Lower leg skin (tissue), 4 donors: Measurements from ENCODE around the gene FGF3. TPM values are rescaled to one million over a fixed set of nuclear protein-coding genes. Genes with fewer than 3 reads are reported as not detected.

ENCODE experiments used
- DNase-seq, 2 donors: peaks; one replicate each; pipeline ENCODE4 v3.0.0-alpha.2; 2019; ENCODE audit warnings: low spot score in 2 of 2
- H3K4me3 ChIP-seq: fragments of 200-600 bp; sonication (generic); 2 replicates; pipeline ENCODE4 v1.5.1; 2017; ENCODE audit warnings: mild to moderate bottlenecking, low read depth; ENCODE audit not compliant: poor library complexity, severe bottlenecking
- CTCF ChIP-seq, 3 donors: fragments of 450-650 bp; IDR thresholded peaks; one replicate each; pipeline ENCODE4 v1.5.1; 2016; ENCODE audit warnings: antibody characterized with exemption in 3 of 3, mild to moderate bottlenecking in 3 of 3, moderate library complexity in 2 of 3
- POLR2A ChIP-seq, 2 donors: fragments of 450-650 bp; IDR thresholded peaks; one replicate each; pipeline ENCODE4 v1.6.1; 2016 to 2017; ENCODE audit warnings: antibody characterized with exemption in 2 of 2, mild to moderate bottlenecking in 1 of 2, moderate library complexity in 1 of 2
- WGBS, 2 donors: methylation state at CpG; one replicate each; pipeline ENCODE4 v1.1.5; 2018; 5-methylcytosine and 5-hydroxymethylcytosine counted together
- intact Hi-C: fragments of 100-400 bp; cut with DNase I; formaldehyde crosslinking; loops from one replicate; pipeline ENCODE4 v1.15.0; 2023; ENCODE audit warnings: low total_unique reads
- total RNA-seq, 4 donors: library from RNA; depleted of rRNA; stranded (reverse); fragments of >200 nt; gene quantifications; one replicate each; pipeline ENCODE4 v1.1.0, GENCODE V29; 2016

The FGF3 gene
- total RNA-seq, 4 donors from 2014 or later: not detected

- H3K4me3 ChIP-seq: no peak overlapping the region
- peak in 1 of 2 donors; percentile 3 for DNase-seq
- WGBS, 2 donors: 76 to 82% methylated on average over 2 of the region's 2 CpGs
- TF ChIP-seq POLR2A (IDR thresholded peaks at IDR 0.05): no peak
- no peak for TF ChIP-seq CTCF (IDR thresholded peaks at IDR 0.05)
- intact Hi-C loops: no loop called here
Observed at GRCh38 chr11:69854713-69855112, 35.5 kb upstream of the FGF3 start.

GRCh38 chr11:69852056-69852455 lies 32.8 kb upstream of the FGF3 start:
- intact Hi-C loops: no loop called here
- 46 to 59% methylated on average over 2 of the region's 2 CpGs for WGBS, 2 donors

GRCh38 chr11:69848201-69848600 lies 29.0 kb upstream of the FGF3 start:
- DNase-seq: no peak
- intact Hi-C loops: no loop called here
- no peak for TF ChIP-seq CTCF (IDR thresholded peaks at IDR 0.05)
- no peak for TF ChIP-seq POLR2A (IDR thresholded peaks at IDR 0.05)
- H3K4me3 ChIP-seq: no peak overlapping the region

More at GRCh38 chr11:69852056-69852455, 32.8 kb upstream of the FGF3 start:
- no peak for TF ChIP-seq CTCF (IDR thresholded peaks at IDR 0.05)
- TF ChIP-seq POLR2A (IDR thresholded peaks at IDR 0.05): no peak
- peak in 1 of 2 donors; percentile 13 for DNase-seq
- no peak overlapping the region for H3K4me3 ChIP-seq

- WGBS, 2 donors: 93 to 95% methylated on average over 6 of the region's 6 CpGs
- no peak for DNase-seq
- intact Hi-C loops: no loop called here
- no peak overlapping the region for H3K4me3 ChIP-seq
- TF ChIP-seq CTCF (IDR thresholded peaks at IDR 0.05): no peak
- no peak for TF ChIP-seq POLR2A (IDR thresholded peaks at IDR 0.05)
Observed at GRCh38 chr11:69844396-69844795, 25.2 kb upstream of the FGF3 start.

GRCh38 chr11:69843529-69843921 lies 24.3 kb upstream of the FGF3 start:
- peak in 1 of 2 donors; percentile 8 for DNase-seq
- no peak overlapping the region for H3K4me3 ChIP-seq
- intact Hi-C loops: no loop called here
- TF ChIP-seq POLR2A (IDR thresholded peaks at IDR 0.05): no peak
- 40 to 44% methylated on average over 1 of the region's 1 CpG for WGBS, 2 donors

GRCh38 chr11:69842746-69843528 lies 23.7 kb upstream of the FGF3 start:
- peak in 1 of 2 donors; percentile 62 for DNase-seq
- 50 to 52% methylated on average over 7 of the region's 7 CpGs for WGBS, 2 donors
- TF ChIP-seq POLR2A (IDR thresholded peaks at IDR 0.05) (no peak), CTCF (IDR thresholded peaks at IDR 0.05) (no peak)
- intact Hi-C loops: no loop called here
- no peak overlapping the region for H3K4me3 ChIP-seq
